ENCODE results near the gene C21orf58. TPM values are rescaled to one million over a fixed set of nuclear protein-coding genes. Genes with fewer than 3 reads are reported as not detected.

The C21orf58 gene
- total RNA-seq, 2 experiments from 2014 or later = 23.9 to 25.2 TPM

- Mint-ChIP-seq H3K4me3 (no peak overlapping the region), H3K4me1 (ENCODE audit: low read depth) (peaks cover 34% of the 10 kb centered on the region), H3K36me3 (ENCODE audit: low read depth) (peaks cover 71% of the 10 kb centered on the region), H3K27ac (peak overlapping the region; percentile 93), H3K27me3 (no peaks in the 10 kb centered on the region), H3K9me3 (no peaks in the 10 kb centered on the region)
- POLR2A ChIA-PET = interaction anchor here (0.9 to 1.1 kb wide), 3 partner anchors 21 to 280 kb away, joined by 3 to 4 read pairs (median 3); no protein-coding TSS in a partner anchor
- intact Hi-C loops (cut with micrococcal nuclease) = no loop called here
- CTCF ChIA-PET = interaction anchor here (0.9 to 2.4 kb wide), 2 partner anchors 25 to 31 kb away, joined by 5 to 6 read pairs; partner anchors contain the start of gene MCM3AP
- no peak for DNase-seq
- ATAC-seq = no peak
- TF ChIP-seq, protein P1, sequence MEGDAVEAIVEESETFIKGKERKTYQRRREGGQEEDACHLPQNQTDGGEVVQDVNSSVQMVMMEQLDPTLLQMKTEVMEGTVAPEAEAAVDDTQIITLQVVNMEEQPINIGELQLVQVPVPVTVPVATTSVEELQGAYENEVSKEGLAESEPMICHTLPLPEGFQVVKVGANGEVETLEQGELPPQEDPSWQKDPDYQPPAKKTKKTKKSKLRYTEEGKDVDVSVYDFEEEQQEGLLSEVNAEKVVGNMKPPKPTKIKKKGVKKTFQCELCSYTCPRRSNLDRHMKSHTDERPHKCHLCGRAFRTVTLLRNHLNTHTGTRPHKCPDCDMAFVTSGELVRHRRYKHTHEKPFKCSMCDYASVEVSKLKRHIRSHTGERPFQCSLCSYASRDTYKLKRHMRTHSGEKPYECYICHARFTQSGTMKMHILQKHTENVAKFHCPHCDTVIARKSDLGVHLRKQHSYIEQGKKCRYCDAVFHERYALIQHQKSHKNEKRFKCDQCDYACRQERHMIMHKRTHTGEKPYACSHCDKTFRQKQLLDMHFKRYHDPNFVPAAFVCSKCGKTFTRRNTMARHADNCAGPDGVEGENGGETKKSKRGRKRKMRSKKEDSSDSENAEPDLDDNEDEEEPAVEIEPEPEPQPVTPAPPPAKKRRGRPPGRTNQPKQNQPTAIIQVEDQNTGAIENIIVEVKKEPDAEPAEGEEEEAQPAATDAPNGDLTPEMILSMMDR (IDR thresholded peaks at IDR 0.05) = no peak
These were observed 69.3 kb downstream of the C21orf58 start for GRCh38 chr21:46254208-46254975.

GRCh38 chr21:46253610-46254124 is 70.0 kb downstream of the C21orf58 start:
- H3K36me3 Mint-ChIP-seq (ENCODE audit: low read depth) = peaks cover 70% of the 10 kb centered on the region
- intact Hi-C loops (cut with micrococcal nuclease) = no loop called here
- H3K9me3 Mint-ChIP-seq = no peaks in the 10 kb centered on the region
- H3K27ac Mint-ChIP-seq = peak overlapping the region; percentile 93
- ChIA-PET POLR2A (interaction anchor here (0.9 to 1.8 kb wide), 6 partner anchors 10 to 280 kb away, joined by 3 to 4 read pairs (median 4); no protein-coding TSS in a partner anchor), CTCF (interaction anchor here (0.9 to 2.4 kb wide), 2 partner anchors 24 to 31 kb away, joined by 5 to 6 read pairs; partner anchors contain the start of gene MCM3AP)
- TF ChIP-seq, protein P1 (IDR thresholded peaks at IDR 0.05) = no peak
- peak; percentile 83 for DNase-seq
- no peaks in the 10 kb centered on the region for H3K27me3 Mint-ChIP-seq
- H3K4me3 Mint-ChIP-seq = peak overlapping the region; percentile 6
- ATAC-seq = peak; percentile 97
- H3K4me1 Mint-ChIP-seq (ENCODE audit: low read depth) = peaks cover 34% of the 10 kb centered on the region

GRCh38 chr21:46252840-46253239 is 70.8 kb downstream of the C21orf58 start:
- H3K27ac Mint-ChIP-seq = peak overlapping the region; percentile 93
- CTCF ChIA-PET = interaction anchor here (0.9 to 2.4 kb wide), 3 partner anchors 9 to 23 kb away, joined by 3 to 5 read pairs (median 4); no protein-coding TSS in a partner anchor
- H3K4me3 Mint-ChIP-seq = no peak overlapping the region
- POLR2A ChIA-PET = interaction anchor here (1.1 to 1.8 kb wide), 3 partner anchors 9 to 109 kb away, joined by 3 to 4 read pairs (median 4); no protein-coding TSS in a partner anchor
- DNase-seq (no peak), ATAC-seq (no peak)
- H3K4me1 Mint-ChIP-seq (ENCODE audit: low read depth) = peaks cover 34% of the 10 kb centered on the region
- intact Hi-C loops (cut with micrococcal nuclease) = no loop called here
- peaks cover 66% of the 10 kb centered on the region for H3K36me3 Mint-ChIP-seq (ENCODE audit: low read depth)
- no peaks in the 10 kb centered on the region for H3K9me3 Mint-ChIP-seq
- TF ChIP-seq, protein P1 (IDR thresholded peaks at IDR 0.05) = no peak
- no peaks in the 10 kb centered on the region for H3K27me3 Mint-ChIP-seq

Other genes starting within 250 kb of the C21orf58 start
- gene COL6A2, start 225.8 kb downstream of the C21orf58 start, total RNA-seq = 10 to 100 TPM; 25.0 to 25.3 TPM
- gene FTCD, start 168.3 kb downstream of the C21orf58 start, total RNA-seq = under 1 TPM; 0.52 to 0.85 TPM
- 10 to 100 TPM; 23.2 to 24.2 TPM for gene SPATC1L, start 139.4 kb downstream of the C21orf58 start, total RNA-seq
- gene LSS, start 95.1 kb downstream of the C21orf58 start, total RNA-seq = 10 to 100 TPM; 20.3 to 20.4 TPM
- gene MCM3AP, start 38.3 kb downstream of the C21orf58 start, total RNA-seq = 100 to 1,000 TPM; 108 to 112 TPM
- 10 to 100 TPM; 14.9 to 16.2 TPM for gene YBEY, start 37.5 kb downstream of the C21orf58 start, total RNA-seq
- 10 to 100 TPM; 46.2 to 46.6 TPM for gene PCNT, start 286 bp upstream of the C21orf58 start, total RNA-seq
- gene DIP2A, start 135.0 kb upstream of the C21orf58 start, total RNA-seq = 10 to 100 TPM; 30.9 to 34.1 TPM